Hematopoietic multipotent progenitor cell treated with erythropoietin and hydrocortisone succinate and interleukin-3 and kit ligand, for 8 days (in vitro differentiated cells): ENCODE results near the gene DAB2IP.
"Not testable (repeated sequence)": the region's sequence is repeated elsewhere in the genome, so short reads cannot be mapped to it uniquely, and the experiment has no call there.

Experiments used
- DNase-seq: peaks from one replicate; pipeline ENCODE4 v3.0.0-alpha.2; 2015

Gene DAB2IP

GRCh38 chr9:121626012-121626411 lies 25.4 kb upstream of the DAB2IP start:
- DNase-seq, result no peak

DNA sequence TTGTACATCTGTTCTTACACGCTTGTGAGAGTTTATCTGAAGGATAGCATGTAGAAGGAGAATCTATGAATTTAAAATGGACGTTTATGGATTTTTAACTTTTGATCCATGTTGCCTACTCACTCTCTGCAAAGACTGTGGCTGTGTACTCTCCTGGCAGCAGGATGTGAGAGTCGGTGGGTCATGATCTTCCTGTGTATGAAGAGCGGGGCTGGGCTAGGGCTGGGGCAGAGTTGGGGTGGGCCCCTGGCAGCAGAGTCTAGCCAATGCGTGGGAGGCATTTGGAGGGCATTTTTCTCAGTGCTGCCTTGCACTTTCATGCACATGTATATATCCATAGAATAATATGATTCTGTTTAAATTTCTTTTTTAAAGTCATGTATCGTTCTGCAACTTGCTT lies 24.0 kb upstream of the DAB2IP start:
- DNase-seq, result no peak

DNA sequence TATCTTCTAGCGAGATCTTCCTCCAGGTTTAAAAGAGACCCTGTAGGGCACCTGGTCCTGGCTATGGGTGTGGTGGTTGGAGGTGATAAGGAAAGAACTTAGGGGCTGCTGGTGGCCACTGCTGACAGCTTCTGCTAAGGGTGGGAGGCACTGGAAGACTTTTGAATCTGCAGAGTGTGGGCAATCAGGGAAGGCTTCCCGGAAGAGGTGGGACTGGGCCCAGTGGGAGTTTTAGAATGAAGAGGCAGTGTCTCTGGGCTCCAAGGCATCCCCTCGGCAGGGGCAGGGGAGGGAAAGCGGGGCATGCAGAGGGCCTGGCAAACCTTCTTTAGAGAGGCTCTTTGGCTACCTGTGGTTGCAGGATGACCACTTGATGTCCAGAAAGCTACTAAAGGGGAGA lies 23.0 kb upstream of the DAB2IP start:
- no peak for DNase-seq

DNA sequence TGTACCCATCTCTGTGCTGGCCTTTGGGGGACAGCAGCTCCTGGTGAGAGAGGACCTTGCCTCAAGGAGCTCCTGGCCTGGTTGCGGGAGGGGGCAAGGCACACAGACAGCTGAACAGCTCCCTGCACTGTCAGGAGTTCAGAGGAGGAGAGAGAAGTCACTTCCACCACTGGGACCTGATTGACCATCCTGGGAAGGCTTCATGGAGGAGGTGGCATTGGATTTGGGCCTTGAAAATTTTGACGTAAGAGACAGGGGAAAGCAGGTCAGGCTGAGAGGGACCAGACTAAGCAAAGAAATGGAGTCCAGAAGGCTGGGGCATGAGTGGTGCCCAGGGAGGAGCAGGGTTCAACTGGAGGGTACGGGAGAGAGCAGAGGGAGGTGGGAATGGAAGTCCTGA lies 20.3 kb upstream of the DAB2IP start:
- no peak for DNase-seq

DNA sequence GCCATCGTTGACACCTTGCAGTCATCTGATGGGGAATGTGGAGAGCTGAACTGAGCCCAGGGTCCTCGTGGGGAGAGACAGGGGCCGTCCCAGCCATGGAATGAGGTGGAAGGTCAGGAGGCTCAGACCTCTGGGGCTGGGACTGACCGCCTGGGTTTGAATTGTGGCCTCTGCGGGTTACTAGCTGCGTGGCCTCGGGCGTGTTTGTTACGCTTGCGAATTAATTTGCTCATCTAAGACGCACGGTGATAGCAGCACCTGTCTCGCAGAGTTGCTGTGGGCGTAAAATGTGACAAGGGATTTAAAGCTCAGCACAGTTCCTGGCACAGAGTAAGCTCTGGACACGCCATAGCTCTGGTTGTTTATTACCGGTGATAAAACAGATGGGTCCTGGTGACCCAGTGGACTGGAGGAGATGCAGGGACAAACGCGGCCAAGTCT lies 19.4 kb upstream of the DAB2IP start:
- DNase-seq, result no peak

GRCh38 chr9:121633119-121633714 lies 18.2 kb upstream of the DAB2IP start:
- DNase-seq, result no peak

DNA sequence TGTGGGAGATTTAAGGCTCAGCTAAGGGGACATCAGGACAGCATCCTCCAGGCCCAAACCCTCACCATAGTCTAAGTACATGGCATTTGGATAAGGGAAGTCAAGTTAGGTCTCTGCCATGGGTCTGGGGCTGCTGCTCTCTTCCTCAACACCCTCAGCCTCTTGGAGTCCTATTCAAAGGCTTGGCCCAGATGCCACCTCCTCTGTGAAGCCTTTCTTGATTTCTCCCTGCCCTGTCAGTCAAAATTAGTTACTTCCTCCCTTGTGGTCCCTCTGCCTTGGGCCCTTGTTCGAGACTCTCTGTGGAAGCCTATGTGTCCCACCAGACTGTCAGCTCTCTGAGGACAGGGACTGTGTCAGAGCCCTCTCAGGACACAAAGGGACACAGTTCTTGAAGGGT lies 17.7 kb upstream of the DAB2IP start:
- no peak for DNase-seq

GRCh38 chr9:121634329-121635261 lies 16.8 kb upstream of the DAB2IP start:
- no peak for DNase-seq

DNA sequence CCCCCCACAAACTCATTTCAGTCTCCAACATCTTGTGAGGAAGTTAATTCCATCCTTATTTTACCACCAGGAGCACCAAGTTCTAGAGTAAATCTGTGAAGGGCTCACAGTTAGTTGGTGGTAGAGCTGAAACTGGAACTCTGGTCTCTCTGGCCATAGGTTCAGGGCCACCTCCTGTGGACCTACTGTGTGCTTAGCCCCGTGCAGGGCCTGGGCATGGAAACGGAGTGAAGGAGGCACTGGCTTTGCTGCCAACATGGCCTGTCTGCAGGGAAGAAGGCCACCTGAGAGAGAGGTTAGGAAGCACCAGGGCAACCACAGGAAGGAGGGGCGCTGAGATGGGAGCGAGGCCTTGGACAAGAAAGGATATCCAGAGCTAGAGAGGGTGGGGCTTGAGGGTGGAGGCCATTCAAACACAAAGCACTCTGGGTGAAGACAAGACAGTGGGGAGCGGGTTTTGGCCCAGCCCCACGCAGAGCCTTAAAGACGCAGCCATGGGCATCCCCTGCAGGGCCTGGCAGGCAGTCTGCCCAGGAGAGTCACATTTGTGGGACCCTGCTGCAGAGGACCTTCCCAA lies 16.0 kb upstream of the DAB2IP start:
- no peak for DNase-seq

DNA sequence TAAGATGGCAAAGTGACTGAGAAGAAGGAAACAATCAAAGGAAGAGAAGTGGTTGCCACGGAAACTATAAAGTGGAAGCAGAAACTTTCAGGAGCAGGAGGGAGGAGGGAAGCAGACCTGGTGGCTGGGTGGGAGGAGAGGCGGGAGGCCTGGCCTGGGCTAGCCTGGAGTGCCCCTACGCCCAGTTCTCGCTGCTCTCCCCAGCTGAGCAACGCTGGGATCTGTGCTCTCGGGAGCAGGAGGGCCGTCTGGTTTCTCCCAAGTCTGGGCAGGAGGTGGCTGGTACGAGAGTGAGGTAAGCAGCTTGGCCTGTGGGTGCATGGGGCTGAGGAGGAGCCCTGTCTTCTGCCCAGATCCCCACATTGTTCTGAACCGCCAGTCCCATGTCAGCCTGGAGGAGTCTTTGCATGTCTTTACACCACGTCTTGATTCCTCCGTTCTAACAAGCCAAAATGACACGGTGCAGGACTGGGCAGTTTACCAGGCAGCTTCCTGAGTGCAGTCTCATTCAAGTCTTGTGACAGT lies 15.0 kb upstream of the DAB2IP start:
- no peak for DNase-seq

GRCh38 chr9:121636978-121637712 lies 14.3 kb upstream of the DAB2IP start:
- DNase-seq, result no peak

DNA sequence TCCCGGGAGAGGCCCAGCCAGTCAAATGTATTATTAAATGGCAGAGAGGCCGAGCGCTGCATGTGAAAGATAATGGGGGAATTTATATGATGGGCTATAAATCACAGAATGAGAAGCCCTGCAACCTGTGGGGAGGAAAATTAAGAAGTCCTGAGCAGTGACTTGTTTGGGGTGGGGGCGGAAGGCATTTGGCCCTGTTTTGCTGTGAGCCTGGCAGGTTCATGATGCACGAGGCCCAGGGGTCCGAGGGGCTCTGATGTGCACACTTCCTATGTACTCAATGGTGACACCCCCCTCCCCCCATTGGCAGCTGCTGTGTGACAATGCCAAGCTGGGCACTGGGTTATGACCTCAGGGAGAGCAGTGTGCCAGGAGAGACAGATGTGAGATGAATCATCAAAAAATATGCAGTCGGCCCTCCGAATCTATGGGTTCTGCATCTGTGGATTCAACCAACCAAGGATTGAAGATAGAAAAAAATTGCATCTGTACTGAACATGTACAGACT lies 13.7 kb upstream of the DAB2IP start:
- DNase-seq, result no peak

DNA sequence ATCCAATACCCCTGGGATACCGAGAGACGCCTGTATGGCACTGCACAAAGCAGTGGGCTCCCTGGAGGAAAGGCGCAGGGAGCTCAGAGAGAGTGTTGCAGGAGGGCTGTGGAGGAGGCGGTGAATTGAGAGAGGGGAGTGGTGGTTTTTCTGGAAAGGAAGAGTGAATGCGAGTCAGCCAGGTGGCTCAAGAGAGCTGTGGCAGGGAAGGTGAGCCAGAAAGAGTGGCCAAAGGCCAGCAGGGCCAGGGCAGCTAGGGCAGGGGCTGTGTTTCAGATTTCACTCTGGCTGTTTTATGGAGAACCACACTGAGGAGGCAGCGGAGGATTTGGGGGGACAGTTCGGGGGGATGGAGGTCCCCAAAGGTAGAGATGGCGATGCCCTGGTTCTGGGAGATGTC lies 13.0 kb upstream of the DAB2IP start:
- DNase-seq, result no peak

GRCh38 chr9:121638901-121639592 lies 12.4 kb upstream of the DAB2IP start:
- DNase-seq, result no peak

DNA sequence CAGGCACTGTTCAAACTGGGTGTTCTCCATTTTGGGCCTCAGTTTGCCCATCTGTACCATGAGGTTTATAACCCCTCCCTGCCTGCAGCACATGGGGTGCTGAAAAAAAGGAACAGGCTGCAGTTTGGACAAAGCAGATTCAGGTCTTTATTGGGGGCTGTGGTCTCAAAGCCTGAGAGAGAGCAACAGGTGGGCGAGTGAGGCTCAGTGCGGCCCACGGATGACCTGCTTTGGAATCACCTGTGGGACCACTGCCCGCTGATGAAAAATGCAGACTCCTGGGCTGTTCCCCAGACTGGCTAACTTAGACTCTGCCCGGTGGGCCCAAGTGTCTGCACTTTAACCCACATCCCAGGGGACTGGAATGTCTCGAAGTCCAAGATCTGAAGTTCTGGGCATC lies 11.8 kb upstream of the DAB2IP start:
- DNase-seq, result no peak

GRCh38 chr9:121640076-121640475 lies 11.4 kb upstream of the DAB2IP start:
- DNase-seq, result peak; percentile 45

DNA sequence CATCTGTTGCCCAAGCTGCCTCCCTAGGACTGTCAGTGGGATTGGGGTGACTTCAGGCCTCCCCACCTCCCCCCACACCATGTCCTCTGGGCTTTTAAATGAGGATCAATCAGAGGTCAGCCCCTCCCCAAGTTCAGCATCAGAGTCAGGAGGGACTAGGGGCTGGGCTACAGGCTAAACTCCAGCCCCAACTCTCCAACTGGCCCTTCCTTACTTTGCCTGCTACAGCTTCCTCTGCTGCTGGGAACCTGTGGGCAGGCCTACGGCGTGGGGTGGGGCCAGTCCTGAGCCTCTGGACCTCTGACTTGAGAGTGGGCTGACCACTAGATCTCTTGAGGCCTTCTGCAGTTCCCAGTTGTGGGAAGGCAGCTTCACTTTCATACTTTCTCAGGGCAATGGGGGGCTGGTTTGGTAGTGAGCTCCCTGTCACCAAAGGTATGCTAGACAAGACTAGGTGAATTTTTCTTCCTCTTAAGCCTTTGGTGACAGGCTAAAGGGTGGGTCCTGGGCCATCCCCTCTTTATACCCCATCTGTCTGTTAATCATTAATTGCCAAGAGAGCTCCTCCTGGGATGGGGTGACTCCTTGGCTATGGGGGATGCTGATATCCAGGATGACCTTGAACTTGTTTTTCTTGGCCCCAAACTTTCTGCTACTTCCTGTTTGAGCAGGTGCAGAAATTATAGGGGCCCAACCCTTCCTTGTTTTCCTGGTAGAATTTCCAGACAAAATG lies 10.8 kb upstream of the DAB2IP start:
- DNase-seq, result no peak

- DNase-seq, result no peak
These were observed 10.2 kb upstream of the DAB2IP start for GRCh38 chr9:121641224-121641611.

DNA sequence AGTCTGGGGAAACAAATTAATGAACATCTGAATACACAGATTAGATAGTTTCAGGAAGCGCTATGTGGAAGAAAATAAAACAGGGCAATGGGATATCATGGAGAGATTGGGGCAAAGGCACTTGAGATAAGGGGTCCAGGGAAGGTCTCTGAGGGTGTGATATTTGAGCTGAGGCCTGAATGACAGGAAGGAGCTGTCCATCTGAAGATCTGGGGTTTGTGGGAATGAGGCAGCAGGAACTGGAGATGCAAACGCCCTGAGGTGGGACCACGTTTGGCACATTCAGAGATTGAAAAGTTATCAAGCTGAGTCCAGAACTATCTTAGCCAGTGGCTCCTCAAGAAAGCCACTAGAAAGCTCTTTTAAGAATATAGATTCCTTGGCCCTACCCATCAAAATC lies 8.7 kb upstream of the DAB2IP start:
- no peak for DNase-seq

DNA sequence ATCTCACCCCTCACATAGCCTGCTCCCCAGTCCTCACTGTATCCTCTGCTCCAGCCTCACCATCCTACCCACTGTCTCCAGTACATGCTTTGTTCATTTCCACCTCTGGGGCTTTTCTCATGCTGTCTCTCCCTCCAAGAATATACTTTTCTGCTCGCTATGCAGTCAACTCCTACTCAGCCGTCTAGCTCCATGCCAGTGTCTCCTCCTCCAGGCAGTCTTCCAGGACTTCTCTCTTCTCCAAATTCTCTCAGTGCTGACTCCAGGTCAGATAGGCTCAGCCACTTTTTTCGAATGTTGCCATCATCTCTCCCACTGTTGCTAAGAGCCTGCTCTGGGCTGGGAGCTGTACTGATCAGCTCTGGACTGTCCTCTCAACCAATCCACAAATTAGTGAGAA lies 8.0 kb upstream of the DAB2IP start:
- no peak for DNase-seq

DNA sequence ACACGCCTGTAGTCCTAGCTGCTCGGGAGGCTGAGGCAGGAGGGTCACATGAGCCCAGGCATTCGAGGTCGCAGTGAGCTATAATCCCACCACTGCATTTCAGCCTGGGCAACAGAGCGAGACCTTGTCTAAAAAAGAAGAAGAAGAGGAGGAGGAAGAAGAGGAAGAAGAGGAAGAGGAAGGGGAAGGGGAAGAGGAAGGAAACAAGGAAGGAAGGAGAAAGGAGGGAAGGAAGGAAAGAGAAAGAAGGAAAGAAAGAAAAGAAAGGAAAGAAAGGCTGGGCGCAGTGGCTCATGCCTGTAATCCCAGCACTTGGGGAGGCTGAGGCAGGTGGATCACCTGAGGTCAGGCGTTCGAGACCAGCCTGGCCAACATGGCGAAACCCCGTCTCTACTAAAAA lies 7.4 kb upstream of the DAB2IP start:
- DNase-seq, result not testable (repeated sequence)

DNA sequence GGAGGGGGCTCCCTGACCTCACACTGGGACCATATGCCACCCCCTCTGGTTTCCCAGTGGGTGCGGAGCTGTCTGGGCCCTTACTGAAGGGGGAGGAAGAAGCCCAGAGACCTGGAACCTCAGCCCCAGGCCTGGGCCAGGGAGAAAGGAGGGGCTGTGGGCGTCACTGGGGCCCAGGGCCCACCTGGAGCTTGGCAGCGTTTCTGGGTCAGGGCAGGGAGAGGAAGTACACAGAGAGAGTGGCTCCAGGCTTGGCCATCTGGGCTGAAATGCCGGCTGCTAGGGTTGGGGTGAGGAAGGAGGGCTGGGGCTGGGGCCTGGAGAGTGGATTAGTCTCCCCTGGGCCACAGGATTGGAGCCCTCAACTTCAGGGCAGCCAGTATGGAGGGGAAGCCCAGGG lies 6.4 kb upstream of the DAB2IP start:
- no peak for DNase-seq
